ENCODE results near the gene LPCAT2.

The LPCAT2 gene

DNA sequence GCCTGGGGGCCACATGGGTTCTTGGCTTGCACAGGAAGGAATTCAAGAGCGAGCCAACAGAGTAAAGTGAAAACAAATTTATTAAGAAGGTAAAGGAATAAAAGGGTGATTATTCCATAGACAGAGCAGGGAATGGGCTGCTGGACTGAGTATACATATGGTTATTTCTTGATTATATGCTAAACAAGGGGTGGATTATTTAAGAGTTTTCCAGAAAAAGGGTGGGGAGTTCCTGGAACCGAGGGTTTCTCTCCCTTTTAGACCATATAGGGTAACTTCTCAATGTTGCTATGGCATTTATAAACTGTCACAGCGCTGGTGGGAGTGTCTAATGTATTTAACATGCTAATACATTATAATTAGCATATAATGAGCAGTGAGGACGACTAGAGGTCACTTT, 27.8 kb upstream of the LPCAT2 start:
- no peak for DNase-seq (ENCODE audit: low read depth)

- no peak for DNase-seq (ENCODE audit: low read depth)
These were observed 26.8 kb upstream of the LPCAT2 start for GRCh38 chr16:55482056-55482455.

DNA sequence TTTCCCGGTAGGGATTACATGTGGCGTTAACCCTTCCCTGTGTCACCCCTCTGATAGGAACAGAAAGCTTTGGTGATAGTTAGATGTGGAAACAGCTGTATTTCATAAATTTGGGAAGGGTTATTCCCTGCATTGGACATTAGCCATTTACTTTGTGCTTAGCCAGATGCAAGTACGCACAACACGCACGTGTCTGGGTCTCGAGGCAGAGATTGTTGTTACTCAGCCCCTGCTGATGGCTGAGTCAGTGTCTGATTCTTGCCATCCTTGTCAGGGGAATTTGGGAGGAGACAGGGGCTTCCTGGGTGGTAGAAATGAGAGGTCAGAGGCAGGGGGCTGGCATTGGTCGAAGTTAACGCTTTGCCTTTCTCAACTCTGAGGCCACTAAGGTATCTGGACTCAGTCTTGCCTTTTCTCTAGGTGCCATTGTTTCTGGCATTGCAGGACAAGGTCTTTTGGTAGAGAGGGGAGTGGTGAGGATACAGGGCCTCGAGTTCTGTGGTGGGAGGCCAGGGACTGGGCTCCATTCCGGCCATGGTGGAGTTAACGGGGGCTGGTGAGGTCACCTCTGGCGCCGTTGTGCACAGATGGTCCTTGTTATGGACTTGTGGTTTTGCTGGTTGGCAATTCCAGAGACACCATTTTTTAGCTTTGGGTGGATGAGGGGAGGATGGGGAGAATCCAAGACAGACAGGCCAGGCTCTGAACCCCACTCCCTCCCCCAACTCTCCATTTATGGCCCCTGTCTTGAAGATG, 21.6 kb upstream of the LPCAT2 start:
- DNase-seq (ENCODE audit: low read depth): no peak

DNA sequence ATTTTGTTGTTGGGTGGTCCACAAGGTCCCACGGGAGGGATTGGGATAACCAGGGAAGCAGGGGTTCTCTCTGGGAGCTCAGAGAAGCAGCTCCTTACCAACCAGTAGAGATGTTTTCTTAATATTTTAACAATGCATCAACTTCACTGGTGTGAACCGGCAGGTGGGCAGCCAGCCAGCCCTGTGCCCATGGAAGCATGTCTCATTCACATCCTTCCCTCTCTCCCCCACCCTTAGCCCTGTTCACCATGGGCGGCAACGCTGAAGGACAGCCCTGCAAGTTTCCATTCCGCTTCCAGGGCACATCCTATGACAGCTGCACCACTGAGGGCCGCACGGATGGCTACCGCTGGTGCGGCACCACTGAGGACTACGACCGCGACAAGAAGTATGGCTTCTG, 20.6 kb upstream of the LPCAT2 start:
- DNase-seq (ENCODE audit: low read depth): no peak

DNA sequence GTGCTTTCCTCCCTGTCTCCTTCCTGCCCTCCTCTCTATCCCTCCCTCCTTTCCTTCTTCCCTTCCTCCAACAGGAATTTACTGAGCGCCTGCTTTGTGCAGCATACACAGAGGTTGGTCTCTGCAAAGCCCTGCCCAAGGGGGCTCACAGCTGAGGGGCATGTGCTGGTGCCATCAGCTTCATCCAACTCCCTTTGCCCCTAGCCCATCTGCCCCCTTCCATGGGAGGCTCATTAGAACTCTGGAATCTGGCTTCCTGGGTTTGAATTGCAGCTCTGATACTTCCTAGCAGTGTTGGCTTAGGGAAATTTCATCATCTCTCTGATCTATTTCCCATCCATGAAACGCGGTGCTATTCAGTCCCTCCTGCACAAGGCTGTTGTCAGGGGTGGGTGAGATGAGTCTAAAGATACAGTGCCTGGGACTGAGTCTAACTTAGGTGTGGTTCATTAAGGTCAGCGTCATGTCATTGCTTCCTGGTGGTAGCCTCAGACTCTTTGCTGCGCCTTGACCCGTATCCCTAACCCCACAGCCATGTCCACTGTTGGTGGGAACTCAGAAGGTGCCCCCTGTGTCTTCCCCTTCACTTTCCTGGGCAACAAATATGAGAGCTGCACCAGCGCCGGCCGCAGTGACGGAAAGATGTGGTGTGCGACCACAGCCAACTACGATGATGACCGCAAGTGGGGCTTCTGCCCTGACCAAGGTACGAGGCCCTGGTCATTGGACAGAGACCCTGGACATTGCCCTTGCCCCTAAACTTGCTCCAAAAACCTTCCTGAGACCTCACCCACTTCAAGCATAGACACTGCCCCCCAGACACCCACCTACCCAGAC, 19.5 kb upstream of the LPCAT2 start:
- no peak for DNase-seq (ENCODE audit: low read depth)

GRCh38 chr16:55489956-55490265, 19.0 kb upstream of the LPCAT2 start:
- DNase-seq (ENCODE audit: low read depth): no peak

GRCh38 chr16:55490301-55490700, 18.6 kb upstream of the LPCAT2 start:
- no peak for DNase-seq (ENCODE audit: low read depth)

DNA sequence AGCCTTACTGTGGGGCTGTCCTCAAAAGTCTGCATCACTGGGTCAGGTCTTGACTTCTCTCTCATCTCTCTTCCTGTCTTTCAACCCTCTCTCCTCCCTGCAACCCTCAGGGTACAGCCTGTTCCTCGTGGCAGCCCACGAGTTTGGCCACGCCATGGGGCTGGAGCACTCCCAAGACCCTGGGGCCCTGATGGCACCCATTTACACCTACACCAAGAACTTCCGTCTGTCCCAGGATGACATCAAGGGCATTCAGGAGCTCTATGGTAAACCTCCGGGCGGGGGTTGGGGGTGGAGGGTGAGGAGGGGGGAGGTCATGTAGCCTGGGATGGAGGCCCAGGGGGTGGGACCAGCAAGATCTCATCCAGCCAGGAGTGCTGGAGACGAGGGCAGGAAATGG, 17.2 kb upstream of the LPCAT2 start:
- no peak for DNase-seq (ENCODE audit: low read depth)

DNA sequence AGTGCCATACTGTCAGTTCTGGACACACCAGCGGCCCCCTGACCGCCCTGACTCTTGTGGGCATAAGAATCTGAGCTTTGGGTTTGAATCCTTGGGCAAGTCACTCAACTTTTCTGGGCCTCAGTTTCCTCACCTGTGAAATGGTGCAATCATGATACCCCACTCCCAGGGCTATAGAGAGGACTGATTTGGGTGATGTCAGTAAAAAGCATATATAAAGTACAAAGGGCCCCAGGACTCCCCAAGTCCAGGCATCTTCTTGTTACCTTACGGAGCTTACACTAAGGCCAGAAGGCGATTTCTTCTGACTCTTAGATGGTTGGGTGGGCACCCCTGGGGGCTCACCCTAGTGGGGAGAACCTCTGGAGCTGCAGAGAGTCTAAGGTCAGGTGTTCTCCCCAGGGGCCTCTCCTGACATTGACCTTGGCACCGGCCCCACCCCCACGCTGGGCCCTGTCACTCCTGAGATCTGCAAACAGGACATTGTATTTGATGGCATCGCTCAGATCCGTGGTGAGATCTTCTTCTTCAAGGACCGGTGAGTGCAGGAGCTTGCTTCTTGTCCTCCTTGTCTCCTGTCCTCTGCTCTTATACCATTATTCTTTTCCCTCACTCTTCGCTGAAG, 16.0 kb upstream of the LPCAT2 start:
- no peak for DNase-seq (ENCODE audit: low read depth)

GRCh38 chr16:55494994-55495421, 13.9 kb upstream of the LPCAT2 start:
- peak; percentile 71 for DNase-seq (ENCODE audit: low read depth)

- no peak for DNase-seq (ENCODE audit: low read depth)
These were observed 13.1 kb upstream of the LPCAT2 start for GRCh38 chr16:55495616-55496289.

GRCh38 chr16:55496509-55497145, 12.2 kb upstream of the LPCAT2 start:
- no peak for DNase-seq (ENCODE audit: low read depth)

- DNase-seq (ENCODE audit: low read depth): no peak
These were observed 11.3 kb upstream of the LPCAT2 start for GRCh38 chr16:55497558-55497957.

GRCh38 chr16:55498101-55498500, 10.8 kb upstream of the LPCAT2 start:
- DNase-seq (ENCODE audit: low read depth): no peak

GRCh38 chr16:55499281-55499680, 9.6 kb upstream of the LPCAT2 start:
- DNase-seq (ENCODE audit: low read depth): no peak

GRCh38 chr16:55499951-55500529, 8.8 kb upstream of the LPCAT2 start:
- no peak for DNase-seq (ENCODE audit: low read depth)

- no peak for DNase-seq (ENCODE audit: low read depth)
These were observed 8.3 kb upstream of the LPCAT2 start for GRCh38 chr16:55500530-55501011.

DNA sequence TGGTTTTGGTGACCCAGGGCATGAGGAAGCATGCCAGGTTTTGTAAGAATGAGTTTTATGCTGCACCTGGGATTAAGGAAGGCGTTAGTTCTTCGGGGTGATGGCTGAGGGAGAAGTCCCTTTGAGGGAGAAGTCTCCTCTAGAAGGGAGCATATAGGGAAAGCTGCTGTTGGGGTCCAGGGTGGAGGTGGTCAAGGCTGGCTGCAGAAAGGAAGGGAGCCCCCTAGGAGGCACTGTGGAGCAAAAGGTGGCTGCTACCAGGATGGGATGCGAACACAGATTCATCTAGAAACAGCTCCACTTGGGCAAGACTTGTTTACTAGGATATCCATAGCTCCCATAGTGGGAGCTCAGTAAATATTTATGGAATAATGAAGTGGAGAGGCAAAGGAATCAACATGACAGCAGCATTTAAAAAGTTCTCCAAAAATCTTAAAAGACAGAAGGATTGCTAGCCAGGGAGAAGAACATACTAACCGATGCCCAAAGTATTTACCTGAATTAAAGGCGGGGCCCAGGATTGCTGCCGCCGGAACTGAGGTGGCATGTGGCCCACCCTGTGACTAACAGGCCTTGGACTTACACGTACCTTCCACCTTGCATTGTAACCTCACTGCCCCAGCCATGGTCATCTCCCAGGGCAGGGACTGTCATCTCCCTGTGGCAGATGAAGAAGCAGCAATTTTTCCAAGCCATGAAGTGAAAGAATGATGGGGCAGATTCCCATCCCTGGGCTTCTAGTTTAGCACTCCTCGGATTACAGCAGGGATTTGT, 7.1 kb upstream of the LPCAT2 start:
- no peak for DNase-seq (ENCODE audit: low read depth)

DNA sequence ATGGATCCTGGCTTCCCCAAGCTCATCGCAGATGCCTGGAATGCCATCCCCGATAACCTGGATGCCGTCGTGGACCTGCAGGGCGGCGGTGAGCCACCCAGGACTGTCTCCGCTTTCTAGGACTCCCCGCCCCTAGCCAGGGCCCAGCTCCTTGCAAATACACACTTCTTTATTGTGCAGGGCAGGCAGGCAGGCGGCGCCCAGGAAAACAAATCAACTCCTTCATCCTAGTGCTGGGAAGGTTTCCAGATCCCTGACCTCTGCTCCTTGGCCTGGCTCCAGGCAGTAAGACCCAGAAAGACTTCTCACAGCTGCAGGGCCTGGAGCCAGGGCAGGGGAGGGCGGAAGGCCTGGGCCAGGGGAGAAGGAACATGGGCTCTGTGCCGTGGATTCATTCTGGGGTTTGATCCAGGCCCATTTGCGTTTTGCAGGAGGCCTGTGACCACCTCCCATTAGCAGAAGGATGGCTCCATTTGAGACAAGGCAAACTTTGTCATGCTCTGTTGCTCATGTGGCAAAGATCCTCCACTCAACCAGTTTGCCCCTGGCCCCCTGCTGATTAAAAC, 6.0 kb upstream of the LPCAT2 start:
- no peak for DNase-seq (ENCODE audit: low read depth)
